K562 (cell line): ENCODE results near the gene BRINP2.

Experiments
- CBX3 ChIP-seq, 2 experiments: IDR thresholded peaks; 1 replicate in 1 of 2; 2 replicates in 1 of 2; pipeline ENCODE4 v1.6.1; 2012; ENCODE audit warnings: inconsistent platforms in 2 of 2, low read length in 2 of 2, borderline replicate concordance in 1 of 2, control low read depth in 1 of 2
- MYNN ChIP-seq, 2 experiments: sonication (generic); formaldehyde crosslinking in 1 of 2; IDR thresholded peaks; 2 replicates each; pipeline versions ENCODE4 v1.5.0 to v1.6.1; 2016 to 2020; ENCODE audit warnings: antibody characterized with exemption in 1 of 2, missing genetic modification reagents in 1 of 2
- NFIC ChIP-seq: fragments of 450-650 bp; IDR thresholded peaks from 2 replicates; pipeline ENCODE4 v1.6.1; 2017; ENCODE audit warnings: mild to moderate bottlenecking, inconsistent platforms
- NR3C1 ChIP-seq: sonication (generic); formaldehyde crosslinking; IDR thresholded peaks from 2 replicates; pipeline ENCODE4 v1.8.1; 2022; ENCODE audit warnings: missing genetic modification reagents
- PTTG1 ChIP-seq: fragments of 450-650 bp; IDR thresholded peaks from 2 replicates; pipeline ENCODE4 v1.6.1; 2016; ENCODE audit warnings: low read depth, mild to moderate bottlenecking, missing genetic modification characterization, missing compliant biosample characterization
- ZNF224 ChIP-seq: sonication (generic); formaldehyde crosslinking; IDR thresholded peaks from 2 replicates; pipeline ENCODE4 v1.8.0; 2022; ENCODE audit warnings: mild to moderate bottlenecking, missing genetic modification reagents
- ZNF274 ChIP-seq: IDR thresholded peaks from 2 replicates; pipeline ENCODE4 v1.6.1; 2011; ENCODE audit warnings: low read depth, mild to moderate bottlenecking, low read length, moderate library complexity, borderline replicate concordance
- TF ChIP-seq, protein P1 (sequence below): sonication (generic); formaldehyde crosslinking; IDR thresholded peaks from 2 replicates; pipeline ENCODE4 v1.8.0; 2022; ENCODE audit warnings: mild to moderate bottlenecking, low read depth, missing genetic modification reagents
- TF ChIP-seq, protein P2 (sequence below), 3 experiments: IDR thresholded peaks in 2 of 3; conservative IDR thresholded peaks in 1 of 3; 2 replicates each; pipeline ENCODE4 v1.5.1; 2011 to 2012; ENCODE audit warnings: low read length in 3 of 3, mild to moderate bottlenecking in 3 of 3, control low read depth in 2 of 3, improper control_type of control experiment in 1 of 3, inconsistent platforms in 1 of 3, low read depth in 1 of 3, mixed read lengths in 1 of 3, moderate library complexity in 1 of 3; ENCODE audit not compliant: insufficient read depth in 2 of 3

DNA sequence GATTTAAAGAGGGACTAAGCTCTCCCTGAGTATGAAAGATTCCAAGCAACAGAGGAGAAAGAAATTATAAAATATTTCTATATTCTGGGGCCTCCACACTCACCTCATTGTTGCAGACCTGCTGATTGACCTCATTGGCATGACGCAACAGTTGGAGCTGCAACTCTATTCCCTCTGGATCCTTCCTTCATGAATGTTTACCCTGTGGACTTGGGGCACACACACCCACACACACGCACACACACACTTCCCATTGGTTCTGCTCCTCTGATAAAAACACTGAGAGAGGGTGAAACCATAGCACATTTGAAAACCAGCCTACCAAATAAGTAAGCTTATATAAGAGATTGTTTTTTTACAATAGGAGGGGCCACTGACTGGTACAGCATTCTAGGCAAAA lies 159.1 kb downstream of the BRINP2 start:
- TF ChIP-seq MYNN (IDR thresholded peaks at IDR 0.05) = no peak
- no peak for TF ChIP-seq MYNN (CRISPR knock-in tag; IDR thresholded peaks at IDR 0.05)
- no peak for TF ChIP-seq ZNF274
- TF ChIP-seq NR3C1 (CRISPR knock-in tag) = no peak
- TF ChIP-seq, protein P1, sequence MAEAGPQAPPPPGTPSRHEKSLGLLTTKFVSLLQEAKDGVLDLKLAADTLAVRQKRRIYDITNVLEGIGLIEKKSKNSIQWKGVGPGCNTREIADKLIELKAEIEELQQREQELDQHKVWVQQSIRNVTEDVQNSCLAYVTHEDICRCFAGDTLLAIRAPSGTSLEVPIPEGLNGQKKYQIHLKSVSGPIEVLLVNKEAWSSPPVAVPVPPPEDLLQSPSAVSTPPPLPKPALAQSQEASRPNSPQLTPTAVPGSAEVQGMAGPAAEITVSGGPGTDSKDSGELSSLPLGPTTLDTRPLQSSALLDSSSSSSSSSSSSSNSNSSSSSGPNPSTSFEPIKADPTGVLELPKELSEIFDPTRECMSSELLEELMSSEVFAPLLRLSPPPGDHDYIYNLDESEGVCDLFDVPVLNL (CRISPR knock-in tag) = no peak
- TF ChIP-seq, protein P2, sequence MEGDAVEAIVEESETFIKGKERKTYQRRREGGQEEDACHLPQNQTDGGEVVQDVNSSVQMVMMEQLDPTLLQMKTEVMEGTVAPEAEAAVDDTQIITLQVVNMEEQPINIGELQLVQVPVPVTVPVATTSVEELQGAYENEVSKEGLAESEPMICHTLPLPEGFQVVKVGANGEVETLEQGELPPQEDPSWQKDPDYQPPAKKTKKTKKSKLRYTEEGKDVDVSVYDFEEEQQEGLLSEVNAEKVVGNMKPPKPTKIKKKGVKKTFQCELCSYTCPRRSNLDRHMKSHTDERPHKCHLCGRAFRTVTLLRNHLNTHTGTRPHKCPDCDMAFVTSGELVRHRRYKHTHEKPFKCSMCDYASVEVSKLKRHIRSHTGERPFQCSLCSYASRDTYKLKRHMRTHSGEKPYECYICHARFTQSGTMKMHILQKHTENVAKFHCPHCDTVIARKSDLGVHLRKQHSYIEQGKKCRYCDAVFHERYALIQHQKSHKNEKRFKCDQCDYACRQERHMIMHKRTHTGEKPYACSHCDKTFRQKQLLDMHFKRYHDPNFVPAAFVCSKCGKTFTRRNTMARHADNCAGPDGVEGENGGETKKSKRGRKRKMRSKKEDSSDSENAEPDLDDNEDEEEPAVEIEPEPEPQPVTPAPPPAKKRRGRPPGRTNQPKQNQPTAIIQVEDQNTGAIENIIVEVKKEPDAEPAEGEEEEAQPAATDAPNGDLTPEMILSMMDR (IDR thresholded peaks at IDR 0.05 in 2 of 3, conservative IDR thresholded peaks at IDR 0.05 in 1 of 3; ENCODE audit: insufficient read depth in 2 of 3, low read depth in 1 of 3, low read length in 3 of 3) = no peak
- no peak for TF ChIP-seq NFIC
- no peak for TF ChIP-seq PTTG1 (tag)
- TF ChIP-seq CBX3 (IDR thresholded peaks at IDR 0.05; ENCODE audit: borderline replicate concordance in 1 of 2, low read length in 2 of 2) = no peak
- TF ChIP-seq ZNF224 (CRISPR knock-in tag) = no peak
